Measurements from ENCODE around the gene CNPPD1.
"Not testable (repeated sequence)": the region's sequence is repeated elsewhere in the genome, so short reads cannot be mapped to it uniquely, and the experiment has no call there.

CNPPD1 gene

GRCh38 chr2:219207884-219208740 lies 31.4 kb upstream of the CNPPD1 start:
- DNase-seq (ENCODE audit: low spot score), result no peak

DNA sequence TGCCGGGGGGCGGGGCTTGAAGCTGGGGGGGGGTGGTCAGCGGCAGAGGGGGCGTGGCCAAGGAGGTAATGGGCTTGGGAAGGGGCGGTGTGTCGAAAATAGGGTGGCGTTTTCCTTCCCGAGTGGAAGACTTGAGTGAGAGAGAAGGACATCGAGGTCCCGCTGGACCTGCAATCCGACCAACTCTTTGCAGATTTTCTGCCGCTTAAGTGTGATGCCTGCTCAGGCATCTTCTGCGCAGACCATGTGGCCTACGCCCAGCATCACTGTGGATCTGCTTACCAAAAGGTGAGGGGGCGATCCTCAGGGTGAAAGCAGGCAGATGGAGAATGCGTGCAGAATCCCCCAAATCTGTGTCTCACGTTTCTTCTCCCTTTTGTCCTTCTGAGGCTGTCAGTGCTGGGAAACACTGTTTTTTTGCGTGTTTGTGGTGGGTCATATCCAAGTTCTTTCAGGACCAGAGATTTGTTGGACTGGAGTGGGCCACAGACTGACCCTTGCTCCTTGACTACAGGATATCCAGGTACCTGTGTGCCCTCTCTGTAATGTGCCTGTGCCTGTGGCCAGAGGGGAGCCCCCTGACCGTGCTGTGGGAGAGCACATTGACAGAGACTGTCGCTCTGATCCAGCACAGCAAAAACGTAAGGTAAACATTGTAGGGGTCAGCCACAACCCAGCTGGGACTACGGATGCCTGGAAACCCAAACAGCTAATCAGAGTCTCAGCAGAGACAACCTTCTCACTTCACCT lies 30.6 kb upstream of the CNPPD1 start:
- DNase-seq (ENCODE audit: low spot score), result no peak

- DNase-seq (ENCODE audit: low spot score), result peak; percentile 98
These were observed 29.8 kb upstream of the CNPPD1 start, which contains the start of gene ZFAND2B for GRCh38 chr2:219206328-219207133. Gene ZFAND2B, plus strand, starts transcription at chr2:219206782. Its CDS starts 206 bp downstream, at chr2:219206988.

DNA sequence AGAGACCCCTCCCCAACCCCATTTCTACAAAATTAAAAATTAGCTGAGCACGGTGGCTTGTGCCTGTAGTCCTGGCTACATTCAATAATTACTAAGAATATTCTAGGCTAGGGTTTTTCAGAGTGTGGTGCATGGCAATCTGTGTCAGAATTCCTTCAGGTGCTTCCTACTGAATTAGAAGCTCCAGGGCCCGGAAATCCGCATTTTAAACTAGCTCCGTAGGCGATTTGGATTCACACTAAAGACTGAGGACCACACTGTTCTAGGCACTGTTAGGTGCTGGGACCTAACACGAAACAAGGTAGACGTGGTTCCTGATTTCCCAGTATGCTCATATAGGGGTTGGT lies 29.2 kb upstream of the CNPPD1 start:
- DNase-seq (ENCODE audit: low spot score), result no peak

GRCh38 chr2:219205165-219205538 lies 28.4 kb upstream of the CNPPD1 start:
- DNase-seq (ENCODE audit: low spot score), result no peak

DNA sequence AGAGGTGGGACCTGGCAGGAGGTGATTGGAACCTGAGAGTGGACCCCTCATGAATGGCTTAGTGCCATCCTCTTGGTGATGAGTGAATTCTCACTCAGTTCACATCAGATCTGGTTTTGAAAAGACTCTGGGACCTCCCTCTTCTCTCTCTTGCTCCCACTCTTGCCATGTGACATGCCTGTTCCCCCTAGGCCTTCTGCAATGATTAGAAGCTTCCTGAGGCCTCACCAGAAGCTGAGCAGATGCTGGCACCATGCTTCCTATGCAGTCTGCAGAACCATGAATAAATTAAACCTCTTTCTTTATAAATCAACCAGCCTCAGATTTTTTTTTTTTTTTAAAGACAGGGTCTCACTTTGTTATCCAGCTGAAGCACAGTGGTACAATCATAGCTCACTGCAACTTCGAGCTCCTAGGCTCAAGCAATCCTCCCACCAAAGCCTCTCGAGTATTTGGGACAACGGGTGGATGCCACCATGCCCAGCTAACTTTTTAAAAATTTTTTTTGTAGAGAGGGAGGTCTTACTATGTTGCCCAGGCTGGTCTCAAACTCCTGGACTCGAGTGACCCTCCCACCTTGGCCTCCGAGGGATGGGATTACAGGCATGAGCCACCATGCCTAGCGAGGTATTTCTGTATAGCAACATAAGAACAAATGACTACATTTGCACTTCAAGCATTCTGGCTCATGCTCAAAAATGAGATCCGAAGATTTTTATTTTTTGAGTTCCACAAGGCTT lies 27.9 kb upstream of the CNPPD1 start:
- no peak for DNase-seq (ENCODE audit: low spot score)

DNA sequence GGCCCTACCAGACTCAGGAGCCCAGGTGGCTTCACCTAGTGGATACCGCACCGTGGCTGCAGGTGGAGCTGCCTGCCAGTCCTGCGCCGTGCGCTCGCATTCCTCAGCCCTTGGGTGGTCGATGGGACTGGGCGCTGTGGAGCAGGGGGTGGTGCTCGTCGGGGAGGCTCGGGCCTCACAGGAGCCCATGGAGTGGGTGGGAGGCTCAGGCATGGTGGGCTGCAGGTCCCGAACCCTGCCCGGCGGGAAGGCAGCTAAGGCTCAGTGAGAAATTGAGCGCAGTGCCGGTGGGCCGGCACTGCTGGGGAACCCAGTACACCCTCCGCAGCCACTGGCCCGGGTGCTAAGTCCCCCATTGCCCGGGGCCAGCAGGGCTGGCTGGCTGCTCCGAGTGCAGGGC lies 24.6 kb upstream of the CNPPD1 start:
- not testable (repeated sequence) for DNase-seq (ENCODE audit: low spot score)

DNA sequence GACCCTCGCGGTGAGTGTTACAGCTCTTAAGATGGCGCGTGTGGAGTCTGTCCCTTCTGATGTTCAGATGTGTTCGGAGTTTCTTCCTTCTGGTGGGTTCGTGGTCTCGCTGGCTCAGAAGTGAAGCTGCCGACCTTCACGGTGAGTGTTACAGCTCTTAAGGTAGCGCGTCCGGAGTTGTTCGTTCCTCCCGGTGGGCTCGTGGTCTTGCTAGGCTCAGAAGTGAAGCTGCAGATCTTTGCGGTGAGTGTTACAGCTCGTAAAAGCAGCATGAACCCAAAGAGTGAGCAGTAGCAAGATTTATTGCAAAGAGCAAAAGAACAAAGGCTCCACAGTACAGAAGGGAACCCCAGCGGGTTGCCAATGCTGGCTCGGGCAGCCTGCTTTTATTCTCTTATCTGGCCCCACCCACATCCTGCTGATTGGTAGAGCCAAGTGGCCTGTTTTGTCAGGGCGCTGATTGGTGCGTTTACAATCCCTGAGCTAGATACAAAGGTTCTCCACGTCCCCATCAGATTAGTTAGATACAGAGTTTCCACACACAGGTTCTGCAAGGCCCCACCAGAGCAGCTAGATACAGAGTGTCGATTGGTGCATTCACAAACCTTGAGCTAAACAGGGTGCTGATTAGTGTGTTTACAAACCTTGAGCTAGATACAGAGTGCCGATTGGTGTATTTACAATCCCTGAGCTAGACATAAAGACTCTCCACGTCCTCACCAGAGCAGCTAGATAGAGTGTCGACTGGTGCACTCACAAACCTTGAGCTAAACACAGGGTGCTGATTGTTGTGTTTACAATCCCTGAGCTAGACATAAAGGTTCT lies 24.0 kb upstream of the CNPPD1 start:
- not testable (repeated sequence) for DNase-seq (ENCODE audit: low spot score)

- no peak for DNase-seq (ENCODE audit: low spot score)
These were observed 22.9 kb upstream of the CNPPD1 start for GRCh38 chr2:219199470-219200211.

- no peak for DNase-seq (ENCODE audit: low spot score)
These were observed 22.2 kb upstream of the CNPPD1 start for GRCh38 chr2:219198974-219199373.

- DNase-seq (ENCODE audit: low spot score), result no peak
These were observed 20.7 kb upstream of the CNPPD1 start for GRCh38 chr2:219197388-219197787.

- DNase-seq (ENCODE audit: low spot score), result peak; percentile 15
These were observed 10.2 kb upstream of the CNPPD1 start for GRCh38 chr2:219186754-219187456.

GRCh38 chr2:219184121-219184520 lies 7.4 kb upstream of the CNPPD1 start:
- DNase-seq (ENCODE audit: low spot score), result no peak

GRCh38 chr2:219183151-219183772 lies 6.5 kb upstream of the CNPPD1 start:
- no peak for DNase-seq (ENCODE audit: low spot score)

- DNase-seq (ENCODE audit: low spot score), result no peak
These were observed 5.8 kb upstream of the CNPPD1 start for GRCh38 chr2:219182331-219183150.

DNA sequence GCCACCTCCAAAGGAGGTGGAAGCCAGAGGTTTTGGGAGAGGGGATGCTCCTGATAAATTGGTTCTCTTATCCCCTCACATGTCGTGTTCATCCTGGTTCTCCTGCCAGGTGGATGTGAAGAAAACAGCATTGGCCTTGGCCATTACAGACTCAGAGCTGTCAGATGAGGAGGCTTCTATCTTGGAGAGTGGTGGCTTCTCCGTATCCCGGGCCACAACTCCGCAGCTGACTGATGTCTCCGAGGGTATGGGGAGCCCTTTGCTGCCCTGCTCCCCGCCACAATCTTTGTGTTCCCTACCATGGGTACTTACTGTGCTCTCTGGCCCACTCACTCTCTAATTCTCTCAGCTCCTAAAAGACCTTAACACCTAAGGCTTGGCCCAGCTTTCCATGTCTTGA lies 4.8 kb upstream of the CNPPD1 start:
- DNase-seq (ENCODE audit: low spot score), result no peak

DNA sequence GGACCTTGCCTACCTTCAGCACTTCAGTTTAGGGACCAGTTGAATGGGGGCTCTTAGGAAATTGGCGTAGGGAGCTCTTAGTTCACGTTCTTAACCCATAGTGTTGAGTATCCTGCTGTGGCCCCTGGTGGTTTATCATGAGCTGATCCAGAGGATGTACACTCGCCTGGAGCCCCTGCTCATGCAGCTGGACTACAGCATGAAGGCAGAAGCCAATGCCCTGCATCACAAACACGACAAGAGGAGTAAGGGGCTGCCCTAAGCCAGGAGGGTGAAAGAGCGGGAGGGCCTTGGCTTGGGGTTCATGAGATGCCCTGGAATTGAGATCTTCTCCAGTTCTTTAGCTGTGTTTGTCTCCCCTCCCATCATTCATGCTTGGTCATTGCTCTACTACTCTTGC lies 4.2 kb upstream of the CNPPD1 start:
- DNase-seq (ENCODE audit: low spot score), result no peak

All from germinal center (tissue), 1 donor.